Activated naive CD8-positive, alpha-beta T cell treated with anti-CD3 and anti-CD28 coated beads, Interleukin-2, amount 10 ng/mL, durations not matched to agents 7 days and 5 days (primary cell): ENCODE results near the gene PARD3. TPM values are rescaled to one million over a fixed set of nuclear protein-coding genes. Genes with fewer than 3 reads are reported as not detected.
A peak's percentile ranks its signal among the peaks of the same experiment; 100 is the strongest.

Source experiments
- ATAC-seq: fragments of 150-1000 bp; cut with Tn5 transposase; one replicate; pipeline ENCODE4 v1.10.0; 2021; ENCODE audit warnings: low read depth, moderate library complexity
- POLR2A ChIA-PET: fragments of 350-600 bp; sonication (Branson Sonifier 250); formaldehyde crosslinking; loops from one replicate; lab custom pipeline; 2021; ENCODE audit warnings: antibody characterized with exemption; lab: Charles Lee
- DNase-seq: peaks from one replicate; pipeline ENCODE4 v3.0.0; 2021
- H3K27ac Mint-ChIP-seq: one replicate; pipeline ENCODE4 v1.8.0; 2022; ENCODE audit warnings: mild to moderate bottlenecking, mixed read lengths
- H3K27me3 Mint-ChIP-seq: one replicate; pipeline ENCODE4 v1.8.0; 2022; ENCODE audit warnings: mild to moderate bottlenecking, moderate library complexity, mixed read lengths
- H3K36me3 Mint-ChIP-seq: one replicate; pipeline ENCODE4 v1.8.0; 2021; ENCODE audit warnings: mild to moderate bottlenecking, mixed read lengths
- H3K4me1 Mint-ChIP-seq: one replicate; pipeline ENCODE4 v1.8.0; 2021; ENCODE audit warnings: mixed read lengths
- H3K4me3 Mint-ChIP-seq: one replicate; pipeline ENCODE4 v1.8.0; 2022; ENCODE audit warnings: mild to moderate bottlenecking, moderate library complexity, mixed read lengths
- H3K9me3 Mint-ChIP-seq: one replicate; pipeline ENCODE4 v1.8.0; 2021; ENCODE audit warnings: mixed read lengths
- total RNA-seq, 2 experiments: library from RNA; stranded (reverse); gene quantifications; one replicate each; pipeline ENCODE4 v1.2.3, GENCODE V29; 2021

PARD3 gene
- total RNA-seq, 2 experiments from 2014 or later: 0.48 to 0.55 TPM

DNA sequence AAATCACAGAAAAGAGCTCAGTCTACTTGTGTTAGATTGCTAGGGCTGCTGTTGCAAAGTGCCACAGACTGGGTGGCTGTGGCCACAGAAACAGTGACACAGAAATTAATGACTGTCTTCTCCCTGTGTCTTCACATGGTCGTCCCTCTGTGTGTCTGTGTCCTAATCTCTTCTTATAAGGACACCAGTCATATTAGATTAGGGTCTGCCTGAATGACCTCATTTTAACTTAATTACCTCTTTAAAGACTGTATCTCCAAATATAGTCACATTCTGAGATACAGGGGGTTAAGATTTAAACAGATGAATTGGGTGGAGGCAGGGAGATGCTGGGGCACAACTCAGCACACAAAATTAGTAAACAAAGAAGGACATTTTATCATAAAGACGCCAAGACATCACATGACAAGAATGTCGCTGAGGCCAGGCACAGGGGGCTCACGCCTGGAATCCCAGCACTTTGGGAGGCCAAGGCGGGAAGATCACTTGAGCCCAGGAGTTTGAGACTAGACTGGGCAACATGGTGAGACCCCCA is 23.3 kb upstream of the PARD3 start:
- H3K36me3 Mint-ChIP-seq: no peaks in the 10 kb centered on the region
- POLR2A ChIA-PET: no interaction called here
- no peak overlapping the region for H3K27ac Mint-ChIP-seq
- no peaks in the 10 kb centered on the region for H3K9me3 Mint-ChIP-seq
- DNase-seq: no peak
- no peaks in the 10 kb centered on the region for H3K4me1 Mint-ChIP-seq
- no peak for ATAC-seq
- H3K4me3 Mint-ChIP-seq: no peak overlapping the region
- peaks cover 2% of the 10 kb centered on the region for H3K27me3 Mint-ChIP-seq

- H3K4me1 Mint-ChIP-seq: no peaks in the 10 kb centered on the region
- POLR2A ChIA-PET: no interaction called here
- DNase-seq (no peak), ATAC-seq (no peak)
- H3K27ac Mint-ChIP-seq: no peak overlapping the region
- H3K27me3 Mint-ChIP-seq: peaks cover 8% of the 10 kb centered on the region
- H3K4me3 Mint-ChIP-seq: no peak overlapping the region
- H3K36me3 Mint-ChIP-seq: no peaks in the 10 kb centered on the region
- H3K9me3 Mint-ChIP-seq: no peaks in the 10 kb centered on the region
Observed at GRCh38 chr10:34835908-34836508, 20.9 kb upstream of the PARD3 start.

GRCh38 chr10:34834274-34834673 is 19.2 kb upstream of the PARD3 start:
- H3K36me3 Mint-ChIP-seq: no peaks in the 10 kb centered on the region
- peaks cover 8% of the 10 kb centered on the region for H3K27me3 Mint-ChIP-seq
- no peak overlapping the region for H3K27ac Mint-ChIP-seq
- ATAC-seq (no peak), DNase-seq (no peak)
- H3K9me3 Mint-ChIP-seq: no peaks in the 10 kb centered on the region
- H3K4me1 Mint-ChIP-seq: peaks cover 6% of the 10 kb centered on the region
- no peak overlapping the region for H3K4me3 Mint-ChIP-seq
- POLR2A ChIA-PET: no interaction called here

GRCh38 chr10:34830217-34830822 is 15.2 kb upstream of the PARD3 start:
- Mint-ChIP-seq H3K27ac (no peak overlapping the region), H3K9me3 (no peaks in the 10 kb centered on the region), H3K36me3 (no peaks in the 10 kb centered on the region), H3K4me3 (no peak overlapping the region), H3K4me1 (peaks cover 6% of the 10 kb centered on the region), H3K27me3 (peaks cover 5% of the 10 kb centered on the region)
- ATAC-seq (no peak), DNase-seq (no peak)
- POLR2A ChIA-PET: no interaction called here

GRCh38 chr10:34826857-34827766 is 12.0 kb upstream of the PARD3 start:
- Mint-ChIP-seq H3K27ac (no peak overlapping the region), H3K4me3 (no peak overlapping the region), H3K9me3 (no peaks in the 10 kb centered on the region), H3K36me3 (no peaks in the 10 kb centered on the region), H3K4me1 (peaks cover 6% of the 10 kb centered on the region), H3K27me3 (peaks cover 5% of the 10 kb centered on the region)
- no peak for DNase-seq
- POLR2A ChIA-PET: no interaction called here
- ATAC-seq: no peak

DNA sequence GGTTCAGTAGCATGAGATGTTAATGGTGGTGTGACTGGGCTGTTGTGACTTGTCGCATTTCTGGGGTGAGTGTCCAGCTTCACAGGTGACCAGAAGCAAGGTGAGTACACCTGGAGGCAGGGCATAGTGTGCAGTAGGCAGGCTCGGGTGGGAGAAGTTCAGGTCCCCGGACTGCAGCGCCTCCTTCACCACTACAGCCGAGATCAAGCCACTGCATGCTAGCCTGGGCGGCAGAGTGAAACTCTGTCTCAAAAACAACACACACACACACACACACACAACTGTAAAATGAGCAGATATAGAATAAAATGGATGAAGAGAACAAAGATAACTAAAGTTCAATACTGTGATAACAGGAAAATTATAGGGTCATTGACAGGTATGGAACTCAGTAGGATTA is 11.1 kb upstream of the PARD3 start:
- Mint-ChIP-seq H3K27ac (no peak overlapping the region), H3K9me3 (no peaks in the 10 kb centered on the region), H3K27me3 (peaks cover 5% of the 10 kb centered on the region), H3K4me3 (no peak overlapping the region), H3K4me1 (peaks cover 6% of the 10 kb centered on the region), H3K36me3 (no peaks in the 10 kb centered on the region)
- DNase-seq: no peak
- POLR2A ChIA-PET: no interaction called here
- ATAC-seq: no peak

DNA sequence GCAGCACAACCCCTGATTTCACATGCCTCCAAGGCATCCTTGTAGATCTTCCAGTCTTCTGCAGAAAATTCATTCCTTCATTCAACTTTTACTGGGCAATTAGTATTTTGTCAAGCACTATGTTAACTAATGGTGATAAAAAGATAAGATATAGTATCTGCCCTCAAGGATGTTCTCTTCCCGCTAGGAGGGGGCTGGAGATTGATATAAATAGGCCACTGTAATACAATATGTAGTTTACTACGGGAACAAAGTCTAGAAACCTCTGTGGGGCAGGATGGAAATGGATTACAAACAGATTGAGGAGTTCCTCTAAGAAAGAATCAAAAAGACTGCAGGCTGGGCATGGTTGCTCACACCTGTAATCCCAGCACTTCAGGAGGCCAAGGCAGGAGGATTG is 10.3 kb upstream of the PARD3 start:
- no peaks in the 10 kb centered on the region for H3K9me3 Mint-ChIP-seq
- no peak for DNase-seq
- peaks cover 3% of the 10 kb centered on the region for H3K27me3 Mint-ChIP-seq
- H3K27ac Mint-ChIP-seq: no peak overlapping the region
- H3K36me3 Mint-ChIP-seq: no peaks in the 10 kb centered on the region
- peaks cover 4% of the 10 kb centered on the region for H3K4me1 Mint-ChIP-seq
- POLR2A ChIA-PET: no interaction called here
- no peak for ATAC-seq
- H3K4me3 Mint-ChIP-seq: no peak overlapping the region

GRCh38 chr10:34824870-34825269 is 9.8 kb upstream of the PARD3 start:
- Mint-ChIP-seq H3K4me1 (no peaks in the 10 kb centered on the region), H3K27ac (no peak overlapping the region), H3K27me3 (peaks cover 3% of the 10 kb centered on the region), H3K36me3 (no peaks in the 10 kb centered on the region), H3K4me3 (no peak overlapping the region), H3K9me3 (no peaks in the 10 kb centered on the region)
- POLR2A ChIA-PET: no interaction called here
- DNase-seq: no peak
- ATAC-seq: no peak

GRCh38 chr10:34821587-34822585 is 6.8 kb upstream of the PARD3 start:
- POLR2A ChIA-PET: no interaction called here
- Mint-ChIP-seq H3K27ac (peak overlapping the region; percentile 23), H3K9me3 (no peaks in the 10 kb centered on the region), H3K4me3 (no peak overlapping the region), H3K27me3 (peaks cover 14% of the 10 kb centered on the region), H3K36me3 (no peaks in the 10 kb centered on the region), H3K4me1 (no peaks in the 10 kb centered on the region)
- no peak for ATAC-seq
- DNase-seq: no peak

DNA sequence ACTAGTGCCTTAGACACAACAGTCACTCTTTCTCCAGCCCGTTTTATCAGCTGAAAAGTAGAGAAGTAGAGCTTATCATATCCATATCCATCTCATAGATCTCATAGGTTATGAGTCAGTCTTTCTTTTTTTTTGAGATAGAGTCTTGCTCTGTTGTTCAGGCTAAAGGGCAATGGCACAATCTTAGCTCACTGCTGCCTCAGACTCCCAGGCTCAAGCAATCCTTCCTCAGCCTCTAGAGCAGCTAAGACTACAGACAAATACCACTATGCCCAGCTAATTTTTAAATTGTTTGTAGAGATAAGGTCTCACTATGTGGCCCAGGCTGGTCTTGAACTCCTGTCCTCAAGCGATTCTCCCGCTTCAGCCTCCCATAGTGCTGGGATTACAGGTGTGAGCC is 2.5 kb upstream of the PARD3 start:
- POLR2A ChIA-PET: no interaction called here
- H3K27me3 Mint-ChIP-seq: peaks cover 42% of the 10 kb centered on the region
- peaks cover 5% of the 10 kb centered on the region for H3K4me1 Mint-ChIP-seq
- H3K4me3 Mint-ChIP-seq: no peak overlapping the region
- H3K27ac Mint-ChIP-seq: no peak overlapping the region
- no peaks in the 10 kb centered on the region for H3K36me3 Mint-ChIP-seq
- DNase-seq (no peak), ATAC-seq (no peak)
- no peaks in the 10 kb centered on the region for H3K9me3 Mint-ChIP-seq

DNA sequence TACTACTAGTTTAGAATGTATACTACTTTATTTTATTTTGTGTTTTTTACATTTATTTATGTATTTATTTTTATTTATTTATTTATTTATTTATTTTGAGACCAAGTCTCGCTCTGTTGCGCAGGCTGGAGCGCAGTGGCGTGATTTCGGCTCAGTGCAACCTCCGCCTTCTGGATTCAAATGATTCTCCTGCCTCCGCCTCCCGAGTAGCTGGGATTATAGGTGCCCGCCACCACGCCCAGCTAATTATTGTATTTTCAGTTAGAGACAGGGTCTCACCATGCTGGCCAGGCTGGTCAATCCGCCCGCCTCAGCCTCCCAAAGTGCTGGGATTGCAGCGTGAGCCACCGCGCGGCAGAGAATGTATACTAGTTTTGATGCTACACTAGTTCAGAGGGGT is 2.0 kb upstream of the PARD3 start:
- Mint-ChIP-seq H3K4me3 (no peak overlapping the region), H3K9me3 (no peaks in the 10 kb centered on the region), H3K36me3 (no peaks in the 10 kb centered on the region), H3K4me1 (peaks cover 5% of the 10 kb centered on the region), H3K27ac (no peak overlapping the region), H3K27me3 (peaks cover 47% of the 10 kb centered on the region)
- ATAC-seq: no peak
- POLR2A ChIA-PET: no interaction called here
- no peak for DNase-seq

DNA sequence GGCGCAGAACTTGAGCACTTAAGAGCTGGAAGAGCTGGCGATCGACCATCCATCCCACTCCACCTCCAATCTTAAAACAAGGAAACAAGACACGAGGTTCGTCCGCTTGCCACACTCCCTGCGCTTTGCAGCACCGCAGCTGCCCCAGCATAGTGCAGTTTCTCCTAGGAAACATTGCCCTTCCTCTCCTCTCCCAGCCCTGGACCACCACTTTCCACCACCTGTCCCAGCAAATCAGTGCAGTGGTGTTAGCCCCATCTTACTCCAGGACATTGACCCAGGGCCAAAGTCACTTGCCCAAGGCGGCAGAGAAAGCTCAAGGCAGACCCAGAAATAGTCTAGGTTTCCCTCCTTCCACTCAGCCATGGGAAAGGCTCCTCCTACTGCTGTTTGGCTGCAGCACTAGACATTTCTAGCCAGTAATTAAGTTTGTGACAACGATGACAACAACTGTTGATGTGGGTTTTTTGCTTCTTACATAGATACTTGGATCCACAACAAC is 1.5 kb upstream of the PARD3 start:
- H3K4me1 Mint-ChIP-seq: peaks cover 5% of the 10 kb centered on the region
- H3K9me3 Mint-ChIP-seq: no peaks in the 10 kb centered on the region
- no peak overlapping the region for H3K27ac Mint-ChIP-seq
- ATAC-seq: no peak
- no peaks in the 10 kb centered on the region for H3K36me3 Mint-ChIP-seq
- DNase-seq: no peak
- POLR2A ChIA-PET: no interaction called here
- peaks cover 50% of the 10 kb centered on the region for H3K27me3 Mint-ChIP-seq
- peak overlapping the region; percentile 24 for H3K4me3 Mint-ChIP-seq
